GM18909 (cell line): ENCODE data around the gene SLC39A10.
A peak's percentile ranks its signal among the peaks of the same experiment; 100 is the strongest.

Source experiments
- ATAC-seq: cut with Tn5 transposase; IDR thresholded peaks from one replicate; pipeline ENCODE4 v1.9.1; 2021; ENCODE audit warnings: mild to moderate bottlenecking; ENCODE audit not compliant: unreplicated experiment, poor library complexity

Gene SLC39A10

DNA sequence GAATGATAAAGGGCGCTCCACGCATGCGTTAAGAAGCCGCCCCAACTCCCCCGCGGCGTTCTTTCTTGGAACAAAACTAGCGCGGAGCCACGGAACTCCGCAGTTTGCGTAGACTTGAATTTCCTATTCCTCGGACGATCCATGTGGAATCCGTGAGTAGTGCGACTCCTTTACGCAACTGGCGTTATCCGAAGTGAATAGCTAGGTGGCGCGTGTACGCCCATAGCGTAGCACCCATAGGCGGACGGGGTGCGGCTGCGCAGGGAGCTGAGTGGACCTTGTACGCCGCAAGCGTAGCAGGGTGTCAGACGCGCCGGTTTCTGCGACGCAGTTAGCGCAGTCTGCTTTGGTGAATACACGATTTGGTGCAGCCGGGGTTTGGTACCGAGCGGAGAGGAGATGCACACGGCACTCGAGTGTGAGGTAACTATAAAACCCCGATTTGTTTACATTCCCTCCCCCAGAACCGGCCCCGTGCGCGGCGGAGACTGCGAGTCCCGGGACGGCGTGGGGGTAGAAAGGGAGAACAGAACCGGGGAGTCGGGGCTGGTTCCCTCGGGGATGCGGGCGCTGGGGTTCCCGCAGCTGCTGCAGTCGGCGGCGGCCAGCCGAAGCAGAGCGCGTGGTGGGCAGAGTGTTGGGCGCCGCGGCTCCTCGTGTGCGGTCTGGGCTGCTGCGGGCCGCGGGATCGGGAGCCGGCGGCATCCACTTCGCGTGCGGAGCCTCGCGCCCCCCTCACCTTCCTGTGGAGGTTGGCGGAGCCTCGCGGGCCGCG lies at the start of gene SLC39A10:
Gene SLC39A10 (plus strand): TSS at position 368 of the 775 bp plus-strand sequence. CDS start 22,817 bp downstream, outside the sequence.
- peak; percentile 73 for ATAC-seq

DNA sequence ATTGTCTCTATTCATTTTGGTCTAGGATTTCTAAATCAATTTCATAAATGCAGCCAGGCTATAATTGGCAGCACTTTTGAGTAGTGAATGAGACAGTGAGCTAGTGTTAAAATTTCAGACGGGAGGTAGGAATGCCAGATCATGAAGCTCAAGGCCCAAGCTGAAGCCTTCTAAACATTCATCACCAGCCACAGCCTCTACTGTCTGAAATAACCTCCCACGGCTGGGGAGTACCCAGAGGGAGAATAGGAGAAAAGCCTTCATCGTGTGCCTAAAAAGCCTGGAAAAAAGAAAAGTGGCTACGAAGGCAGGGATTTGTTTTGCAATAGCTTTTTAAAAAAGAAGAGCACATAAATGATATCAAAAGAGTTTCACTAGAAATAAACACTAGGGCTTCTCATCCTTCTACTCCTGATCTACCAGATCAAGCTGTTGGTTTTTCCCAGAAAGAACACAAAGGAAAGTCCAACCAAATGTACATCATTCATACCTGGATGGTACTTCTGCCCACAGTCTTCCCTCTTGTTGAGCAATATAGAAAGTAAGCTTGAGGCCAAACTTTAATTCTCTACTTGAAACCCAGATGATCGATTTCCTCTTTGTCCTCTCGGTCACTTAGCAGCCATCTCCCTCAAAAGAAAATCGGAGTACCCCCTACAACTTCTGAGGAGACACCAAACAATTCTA lies 48.1 kb upstream of the SLC39A10 start:
- ATAC-seq, result no peak

DNA sequence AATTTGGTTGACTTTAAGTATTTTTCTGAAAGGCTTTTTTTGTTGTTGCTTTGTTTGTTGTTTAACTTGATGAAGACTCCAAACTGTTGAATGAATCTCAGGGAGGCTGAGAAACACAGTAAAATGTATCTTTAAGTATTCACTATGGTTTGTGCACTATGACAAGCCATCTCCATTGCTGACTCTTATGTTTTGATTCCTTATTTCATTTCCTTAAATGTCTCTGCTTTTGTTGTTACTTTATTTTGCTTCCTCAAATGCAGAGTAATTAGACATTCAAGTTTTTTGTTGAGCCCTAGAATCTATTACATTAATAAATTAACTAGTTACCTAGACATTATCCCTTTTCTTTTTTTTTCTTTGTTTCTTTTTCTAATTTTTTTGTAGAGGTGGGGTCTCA lies 46.3 kb upstream of the SLC39A10 start:
- ATAC-seq, result no peak

DNA sequence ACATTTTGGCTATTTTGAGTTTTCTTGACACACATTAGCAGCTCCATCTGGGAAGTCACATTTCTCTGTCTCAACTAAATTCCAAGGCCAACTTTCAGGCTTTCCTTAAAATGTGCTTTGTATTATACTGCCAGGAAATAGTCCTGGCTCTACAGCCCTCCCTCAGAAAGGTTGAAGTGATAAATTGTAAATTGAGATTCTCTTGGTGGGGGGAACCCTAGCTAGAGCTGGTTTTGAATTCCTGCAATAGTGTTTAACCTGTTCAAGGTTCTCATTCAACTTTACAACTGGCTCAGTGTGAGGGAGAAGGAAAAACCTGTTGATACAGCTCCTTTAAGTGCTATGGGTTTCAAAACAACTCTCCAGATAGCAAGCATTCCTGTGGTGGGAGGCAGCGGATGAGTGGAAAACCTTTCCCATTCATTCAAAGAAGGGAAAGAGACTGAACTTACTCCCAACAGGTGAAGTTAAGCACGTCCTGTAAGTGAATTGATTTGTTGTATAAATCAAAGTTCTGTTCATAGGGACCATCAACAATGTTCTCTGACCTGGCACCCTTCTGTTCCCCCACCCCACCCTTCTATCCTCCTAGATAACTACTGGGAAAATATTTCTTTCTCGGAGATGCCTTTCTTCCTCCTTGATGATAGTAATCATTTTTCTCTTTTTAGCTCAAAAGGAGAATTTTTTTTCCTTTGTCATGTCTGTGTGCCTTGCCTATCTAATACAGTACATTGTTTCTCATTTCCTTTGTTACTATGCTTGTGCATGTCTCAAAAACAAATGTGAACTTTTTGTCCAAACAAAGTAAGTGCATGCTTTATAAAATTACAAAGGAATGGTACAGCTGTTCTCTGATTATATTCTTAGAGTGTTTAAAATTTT lies 44.2 kb upstream of the SLC39A10 start:
- ATAC-seq, result no peak

GRCh38 chr2:195613922-195614321 lies 43.1 kb upstream of the SLC39A10 start:
- ATAC-seq, result no peak

GRCh38 chr2:195619590-195619989 lies 37.4 kb upstream of the SLC39A10 start:
- ATAC-seq, result no peak

GRCh38 chr2:195620501-195620900 lies 36.5 kb upstream of the SLC39A10 start:
- no peak for ATAC-seq

DNA sequence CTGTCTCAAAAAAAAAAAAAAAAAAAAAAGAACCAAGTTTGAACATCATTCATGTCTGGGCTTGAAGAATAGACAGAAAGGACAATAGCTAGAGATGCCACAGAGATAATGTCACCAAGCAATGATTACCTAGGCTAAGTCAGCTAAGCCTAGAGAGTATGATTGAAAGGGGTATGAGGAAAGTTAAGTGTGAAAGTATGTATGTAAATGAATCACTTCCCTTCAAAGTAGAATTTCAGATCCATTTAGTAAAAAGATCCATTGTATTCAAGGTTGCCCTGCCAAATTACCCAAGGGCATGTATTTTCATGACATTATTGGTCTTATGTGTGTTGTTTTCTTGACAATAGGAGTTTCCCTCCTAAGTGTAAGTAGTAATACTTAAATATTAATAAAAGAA lies 34.1 kb upstream of the SLC39A10 start:
- ATAC-seq, result peak; percentile 84

GRCh38 chr2:195626507-195626906 lies 30.5 kb upstream of the SLC39A10 start:
- no peak for ATAC-seq

DNA sequence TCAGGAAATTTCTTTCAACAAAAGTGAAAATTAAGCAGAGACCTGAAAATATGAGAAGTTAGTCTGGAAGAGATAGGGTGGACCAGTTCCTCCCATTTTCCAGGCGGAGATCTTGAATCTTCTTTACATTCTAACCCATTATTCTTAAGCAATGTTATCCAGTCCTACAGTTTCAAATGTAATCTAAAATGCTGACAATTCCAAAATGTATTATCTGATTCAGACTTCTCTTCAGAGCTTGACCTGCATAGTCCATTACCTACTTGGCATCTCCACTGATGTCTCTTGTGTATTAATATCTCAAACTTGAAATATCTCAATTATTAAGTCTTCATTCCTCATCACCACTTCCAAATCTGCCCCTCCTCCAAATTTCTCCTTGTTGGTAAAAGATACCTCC lies 28.4 kb upstream of the SLC39A10 start:
- no peak for ATAC-seq

DNA sequence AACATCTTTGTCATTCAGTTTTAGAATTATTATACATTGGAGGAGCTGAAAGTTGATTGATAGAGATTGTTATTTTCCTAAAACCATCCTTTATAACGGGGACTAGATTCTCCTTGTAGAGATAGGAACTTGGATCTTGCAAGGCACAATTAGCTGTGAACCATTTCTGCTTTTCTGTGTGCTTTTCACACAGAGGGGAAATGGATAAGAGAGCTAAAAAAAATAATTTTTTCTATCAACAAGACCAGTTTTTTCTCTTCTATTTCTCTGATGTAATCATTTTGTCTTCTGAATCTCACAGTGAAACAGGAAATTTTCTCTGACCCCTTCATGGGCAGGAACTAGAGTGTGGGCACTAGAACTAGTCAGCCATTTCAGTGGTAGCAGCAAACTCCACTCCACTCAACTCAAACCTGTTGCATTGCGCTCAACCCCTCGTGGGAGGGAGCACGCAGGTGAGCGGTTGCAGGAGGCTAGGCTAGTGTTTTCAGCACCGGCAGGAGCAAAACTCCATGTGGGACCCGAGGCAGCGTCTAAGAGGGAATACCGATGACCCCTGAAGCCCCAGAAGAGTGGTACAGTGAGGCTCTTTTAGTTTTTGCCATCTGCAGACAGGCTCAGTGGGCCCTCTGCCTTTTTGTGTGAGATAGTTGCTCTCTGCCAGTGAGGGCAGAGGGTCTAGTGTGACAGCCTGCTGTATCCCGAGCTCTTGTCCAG lies 24.0 kb upstream of the SLC39A10 start:
- no peak for ATAC-seq

DNA sequence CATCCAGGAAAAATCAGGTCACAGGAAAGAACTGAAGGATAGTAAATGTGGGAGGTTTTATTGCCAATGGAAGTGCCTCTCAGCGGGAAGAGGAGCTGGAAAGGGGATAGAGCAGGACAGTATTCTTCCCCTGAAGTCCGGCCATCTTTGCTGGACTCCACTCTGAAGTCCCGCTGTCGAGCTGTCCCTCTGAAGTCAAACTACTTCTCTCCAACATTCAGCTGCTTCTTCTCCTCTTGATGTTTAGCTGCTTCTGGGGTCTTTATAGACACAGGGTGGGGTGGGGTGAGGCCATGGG lies 23.5 kb upstream of the SLC39A10 start:
- ATAC-seq, result no peak

DNA sequence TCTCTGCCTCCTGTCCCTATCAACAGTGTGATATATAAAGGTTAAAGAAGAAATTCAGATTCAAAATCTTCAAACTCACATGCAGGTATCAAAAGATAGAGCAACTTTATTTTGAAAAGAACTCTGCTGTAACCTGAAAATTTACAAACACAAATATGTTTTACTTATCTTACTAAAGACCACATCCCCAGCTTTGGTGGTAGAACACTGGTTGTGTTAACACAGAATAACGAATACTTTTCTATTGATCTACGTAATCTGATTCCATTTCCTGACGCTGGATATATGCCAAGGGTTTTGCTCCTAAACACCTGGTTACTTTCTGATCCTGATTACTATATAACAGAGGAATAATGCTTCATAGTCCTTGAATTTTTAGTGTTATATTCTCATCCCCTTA lies 23.1 kb upstream of the SLC39A10 start:
- no peak for ATAC-seq

GRCh38 chr2:195636890-195637289 lies 20.1 kb upstream of the SLC39A10 start:
- no peak for ATAC-seq

DNA sequence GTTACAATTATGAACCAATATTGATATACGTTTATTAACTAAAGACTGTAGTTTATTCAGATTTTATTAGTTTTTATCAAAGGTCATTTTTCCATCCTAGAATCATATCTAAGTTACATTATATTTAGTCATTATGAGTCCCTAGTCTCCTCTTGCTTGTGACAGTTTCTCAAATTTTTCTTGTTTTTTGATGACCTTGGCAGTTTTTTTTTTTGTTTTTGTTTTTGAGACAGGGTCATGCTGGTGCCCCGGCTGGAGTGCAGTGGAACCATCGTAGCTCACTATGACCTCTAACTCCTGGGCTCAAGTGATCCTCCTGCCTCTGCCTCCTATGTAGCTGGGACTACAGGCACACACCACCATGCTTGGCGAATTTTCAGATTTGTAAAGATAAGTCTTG lies 18.3 kb upstream of the SLC39A10 start:
- ATAC-seq, result no peak

GRCh38 chr2:195639238-195639858 lies 17.7 kb upstream of the SLC39A10 start:
- ATAC-seq, result no peak

GRCh38 chr2:195639959-195640358 lies 17.1 kb upstream of the SLC39A10 start:
- no peak for ATAC-seq

- ATAC-seq, result no peak
These were observed 14.9 kb upstream of the SLC39A10 start for GRCh38 chr2:195642027-195642678.

GRCh38 chr2:195642679-195643068 lies 14.4 kb upstream of the SLC39A10 start:
- ATAC-seq, result no peak
